Hepatocyte (in vitro differentiated cells): Measurements from ENCODE around the gene SLCO3A1. TPM values are rescaled to one million over a fixed set of nuclear protein-coding genes. Genes with fewer than 3 reads are reported as not detected.

Experiments
- DNase-seq: peaks from one replicate; pipeline ENCODE4 v3.0.0-alpha.2; 2016; ENCODE audit warnings: low spot score
- H2AFZ ChIP-seq: fragments of 200-600 bp; sonication (generic); 2 replicates; pipeline ENCODE4 v1.6.0; 2016; ENCODE audit warnings: antibody characterized with exemption, mild to moderate bottlenecking
- H3K27ac ChIP-seq: fragments of 200-600 bp; sonication (generic); 2 replicates; pipeline ENCODE4 v1.5.1; 2016; ENCODE audit warnings: mild to moderate bottlenecking
- H3K27me3 ChIP-seq: fragments of 200-600 bp; sonication (generic); 2 replicates; pipeline ENCODE4 v1.6.1; 2016
- H3K36me3 ChIP-seq: fragments of 200-600 bp; sonication (generic); replicated peaks from 2 replicates; pipeline ENCODE4 v1.5.1; 2016; ENCODE audit warnings: low read depth; ENCODE audit not compliant: insufficient read depth
- H3K4me1 ChIP-seq: fragments of 200-600 bp; sonication (generic); 2 replicates; pipeline ENCODE4 v1.5.1; 2016; ENCODE audit warnings: mild to moderate bottlenecking, moderate library complexity; ENCODE audit not compliant: insufficient read depth
- H3K4me2 ChIP-seq: fragments of 200-600 bp; sonication (generic); 2 replicates; pipeline ENCODE4 v1.6.0; 2016
- H3K4me3 ChIP-seq: fragments of 200-600 bp; sonication (generic); 2 replicates; pipeline ENCODE4 v1.5.1; 2016; ENCODE audit warnings: mild to moderate bottlenecking
- H3K79me2 ChIP-seq: fragments of 200-600 bp; sonication (generic); 2 replicates; pipeline ENCODE4 v1.6.0; 2017; ENCODE audit warnings: mild to moderate bottlenecking
- H3K9me2 ChIP-seq: fragments of 200-600 bp; sonication (generic); replicated peaks from 2 replicates; pipeline ENCODE4 v1.6.0; 2017; ENCODE audit warnings: mild to moderate bottlenecking; ENCODE audit not compliant: insufficient read depth
- H3K9me3 ChIP-seq: fragments of 200-600 bp; sonication (generic); 2 replicates; pipeline ENCODE4 v1.5.1; 2016; ENCODE audit warnings: low read depth, mild to moderate bottlenecking
- H4K20me1 ChIP-seq: fragments of 200-600 bp; sonication (generic); 2 replicates; pipeline ENCODE4 v1.6.0; 2016; ENCODE audit warnings: mild to moderate bottlenecking; ENCODE audit not compliant: insufficient read depth, poor library complexity, severe bottlenecking
- CTCF ChIP-seq: fragments of 200-600 bp; sonication (generic); IDR thresholded peaks from 2 replicates; pipeline ENCODE4 v1.5.1; 2016; ENCODE audit warnings: antibody characterized with exemption, mild to moderate bottlenecking; ENCODE audit not compliant: poor library complexity
- EZH2 ChIP-seq: fragments of 200-600 bp; sonication (generic); IDR thresholded peaks from 2 replicates; pipeline ENCODE4 v1.6.1; 2016; ENCODE audit warnings: antibody characterized with exemption, mild to moderate bottlenecking, borderline replicate concordance
- EZH2phosphoT487 ChIP-seq: fragments of 200-600 bp; sonication (generic); IDR thresholded peaks from one replicate; pipeline ENCODE4 v1.6.1; 2018; ENCODE audit warnings: antibody characterized with exemption, mild to moderate bottlenecking, low read depth, moderate library complexity; ENCODE audit not compliant: unreplicated experiment, severe bottlenecking
- WGBS: methylation state at CpG from one replicate; pipeline ENCODE4 v1.1.6; 2016; ENCODE audit warnings: low lambda C conversion rate; ENCODE audit errors: missing lambda C conversion rate; 5-methylcytosine and 5-hydroxymethylcytosine counted together
- polyA plus RNA-seq: library from polyadenylated mRNA; unstranded; fragments of >200 nt; fragmentation: Nextera tagmentation; extraction: Ambion mirVana; gene quantifications from 2 replicates; pipeline ENCODE4 v1.2.1, GENCODE V29; 2016
- total RNA-seq: library from RNA; depleted of rRNA; stranded (reverse); fragments of >200 nt; gene quantifications from 2 replicates; pipeline ENCODE4 v1.2.3, GENCODE V29; 2014

The SLCO3A1 gene
- total and polyA plus RNA-seq, 2 experiments from 2014 or later = 1.3 to 5.4 TPM

GRCh38 chr15:92158426-92158825, 304.9 kb downstream of the SLCO3A1 start:
- TF ChIP-seq CTCF (no peak), EZH2phosphoT487 (no peak), EZH2 (no peak)
- H3K4me1 ChIP-seq = peaks cover 5% of the 10 kb centered on the region
- no peaks in the 10 kb centered on the region for H3K9me2 ChIP-seq
- no peak overlapping the region for H3K4me2 ChIP-seq
- H3K27ac ChIP-seq = peak overlapping the region; percentile 41
- H4K20me1 ChIP-seq = no peaks in the 10 kb centered on the region
- no peaks in the 10 kb centered on the region for H3K9me3 ChIP-seq
- H3K4me3 ChIP-seq = no peak overlapping the region
- no peak overlapping the region for H2AFZ ChIP-seq
- DNase-seq = peak; percentile 75
- no peaks in the 10 kb centered on the region for H3K79me2 ChIP-seq
- H3K36me3 ChIP-seq = no peaks in the 10 kb centered on the region
- H3K27me3 ChIP-seq = no peaks in the 10 kb centered on the region
- WGBS = 53% methylated on average over 6 of the region's 6 CpGs

GRCh38 chr15:92159481-92159880, 306.0 kb downstream of the SLCO3A1 start:
- Histone ChIP-seq H3K9me2 (no peaks in the 10 kb centered on the region), H3K27me3 (no peaks in the 10 kb centered on the region), H3K4me1 (peaks cover 11% of the 10 kb centered on the region), H3K4me2 (no peak overlapping the region), H4K20me1 (no peaks in the 10 kb centered on the region), H3K36me3 (no peaks in the 10 kb centered on the region), H2AFZ (no peak overlapping the region), H3K27ac (no peak overlapping the region), H3K4me3 (no peak overlapping the region), H3K9me3 (no peaks in the 10 kb centered on the region), H3K79me2 (no peaks in the 10 kb centered on the region)
- TF ChIP-seq EZH2phosphoT487 (no peak), CTCF (no peak), EZH2 (no peak)
- DNase-seq = no peak
- 78% methylated on average over 2 of the region's 2 CpGs for WGBS

DNA sequence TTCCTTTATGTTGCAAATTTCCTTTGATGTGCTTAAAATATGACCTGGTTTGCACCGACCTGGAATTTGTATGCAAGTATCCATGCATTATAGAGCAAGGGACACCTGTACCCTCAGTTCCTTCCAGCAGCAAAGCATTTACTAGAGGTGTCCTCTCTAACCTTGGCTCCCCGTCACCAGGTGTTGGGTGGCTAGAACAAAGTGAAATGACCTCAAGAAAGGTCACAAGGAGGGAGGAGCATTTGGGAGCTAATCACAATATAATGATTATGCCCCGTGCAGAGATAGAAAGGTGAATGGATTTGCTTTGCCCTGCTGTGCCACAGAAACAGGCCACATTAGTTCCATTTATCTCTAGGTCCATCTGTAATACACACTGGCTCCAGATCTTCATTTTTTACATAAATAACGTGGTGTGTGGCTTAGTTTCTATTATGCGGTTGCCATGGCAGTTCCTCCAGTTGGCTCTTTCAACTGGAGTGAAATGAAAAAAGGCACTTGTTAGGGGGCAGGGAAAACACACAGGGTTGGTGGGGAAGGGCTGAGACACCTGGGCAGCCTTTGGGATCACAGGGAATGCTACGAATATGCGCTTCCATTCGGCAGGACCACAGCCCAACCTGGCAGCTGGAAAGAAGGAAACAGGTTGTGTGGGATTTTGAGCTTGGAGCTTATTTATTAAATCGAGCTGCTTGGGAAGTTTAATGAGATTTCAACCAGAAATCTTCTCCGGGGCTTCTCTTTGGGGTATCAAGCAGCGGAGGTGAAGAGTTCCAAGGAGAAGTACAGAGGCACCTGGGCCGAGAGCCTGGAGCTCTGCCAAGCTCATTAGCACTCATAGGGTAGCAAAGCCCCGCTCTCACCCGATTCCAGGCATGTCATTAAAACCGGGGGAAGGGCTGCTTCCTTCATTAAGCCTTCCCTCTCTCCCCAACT, 306.7 kb downstream of the SLCO3A1 start:
- H3K4me1 ChIP-seq = peaks cover 15% of the 10 kb centered on the region
- TF ChIP-seq EZH2 (no peak), CTCF (no peak), EZH2phosphoT487 (no peak)
- no peaks in the 10 kb centered on the region for H3K27me3 ChIP-seq
- H3K79me2 ChIP-seq = no peaks in the 10 kb centered on the region
- no peaks in the 10 kb centered on the region for H4K20me1 ChIP-seq
- no peaks in the 10 kb centered on the region for H3K9me2 ChIP-seq
- no peak overlapping the region for H2AFZ ChIP-seq
- no peak overlapping the region for H3K27ac ChIP-seq
- H3K9me3 ChIP-seq = no peaks in the 10 kb centered on the region
- no peaks in the 10 kb centered on the region for H3K36me3 ChIP-seq
- H3K4me2 ChIP-seq = no peak overlapping the region
- 74% methylated on average over 15 of the region's 15 CpGs for WGBS
- no peak overlapping the region for H3K4me3 ChIP-seq
- DNase-seq = no peak
